BJ (cell line): ENCODE results near the gene TRIM36. TPM values are rescaled to one million over a fixed set of nuclear protein-coding genes. Genes with fewer than 3 reads are reported as not detected.

ENCODE experiments used
- CTCF ChIA-PET: fragments of 350-600 bp; formaldehyde crosslinking; extraction: SDS; loops from one replicate; lab custom pipeline; 2021; ENCODE audit warnings: antibody characterized with exemption, inconsistent platforms; lab: Yijun Ruan, JAX
- POLR2A ChIA-PET: fragments of 300-600 bp; sonication (Branson Sonifier 250); formaldehyde crosslinking; extraction: SDS; loops from one replicate; lab custom pipeline; 2021; ENCODE audit warnings: antibody characterized with exemption; lab: Charles Lee
- DNase-seq: peaks from one replicate; pipeline ENCODE4 v3.0.0-alpha.2; 2011; ENCODE audit warnings: low read depth
- H3K27me3 ChIP-seq: 2 replicates; pipeline ENCODE4 v1.6.0; 2011; ENCODE audit warnings: low read length; ENCODE audit not compliant: control insufficient read depth, insufficient read depth
- H3K36me3 ChIP-seq: 2 replicates; pipeline ENCODE4 v1.5.1; 2011; ENCODE audit warnings: low read length; ENCODE audit not compliant: control insufficient read depth, insufficient read depth
- H3K4me3 ChIP-seq: 2 replicates; pipeline ENCODE4 v1.5.1; 2011; ENCODE audit warnings: low read depth, mild to moderate bottlenecking, control low read depth, low read length
- CTCF ChIP-seq: IDR thresholded peaks from 2 replicates; pipeline ENCODE4 v1.5.1; 2011; ENCODE audit warnings: low read depth, mild to moderate bottlenecking, control low read depth, inconsistent platforms, low read length, moderate library complexity; ENCODE audit not compliant: insufficient read depth
- polyA minus RNA-seq: library from RNA; depleted of rRNA, polyadenylated mRNA; stranded (reverse); fragments of >200 nt; gene quantifications from 2 replicates; pipeline ENCODE4 v1.2.3, GENCODE V29; 2011; rRNA and poly(A)+ RNA removed
- polyA plus RNA-seq: library from polyadenylated mRNA; depleted of rRNA; stranded (reverse); fragments of >200 nt; gene quantifications from 2 replicates; pipeline ENCODE4 v1.2.3, GENCODE V29; 2011; rRNA removed

The TRIM36 gene, protein sequence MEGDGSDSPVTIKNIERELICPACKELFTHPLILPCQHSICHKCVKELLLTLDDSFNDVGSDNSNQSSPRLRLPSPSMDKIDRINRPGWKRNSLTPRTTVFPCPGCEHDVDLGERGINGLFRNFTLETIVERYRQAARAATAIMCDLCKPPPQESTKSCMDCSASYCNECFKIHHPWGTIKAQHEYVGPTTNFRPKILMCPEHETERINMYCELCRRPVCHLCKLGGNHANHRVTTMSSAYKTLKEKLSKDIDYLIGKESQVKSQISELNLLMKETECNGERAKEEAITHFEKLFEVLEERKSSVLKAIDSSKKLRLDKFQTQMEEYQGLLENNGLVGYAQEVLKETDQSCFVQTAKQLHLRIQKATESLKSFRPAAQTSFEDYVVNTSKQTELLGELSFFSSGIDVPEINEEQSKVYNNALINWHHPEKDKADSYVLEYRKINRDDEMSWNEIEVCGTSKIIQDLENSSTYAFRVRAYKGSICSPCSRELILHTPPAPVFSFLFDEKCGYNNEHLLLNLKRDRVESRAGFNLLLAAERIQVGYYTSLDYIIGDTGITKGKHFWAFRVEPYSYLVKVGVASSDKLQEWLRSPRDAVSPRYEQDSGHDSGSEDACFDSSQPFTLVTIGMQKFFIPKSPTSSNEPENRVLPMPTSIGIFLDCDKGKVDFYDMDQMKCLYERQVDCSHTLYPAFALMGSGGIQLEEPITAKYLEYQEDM
- polyA plus RNA-seq (0.15 and 0.20 TPM in 2 replicates), polyA minus RNA-seq (0.21 and 0.71 TPM in 2 replicates)

GRCh38 chr5:115169487-115170133 lies at the start of gene TRIM36:
TRIM36 (minus strand) TSS chr5:115169908; CDS start chr5:115169634, 274 bp downstream.
- peaks cover 20% of the 10 kb centered on the region for H3K27me3 ChIP-seq
- CTCF ChIA-PET = interaction anchor here (1.2 kb wide), 2 partner anchors 17 to 55 kb away, joined by 3 to 4 read pairs; no protein-coding TSS in a partner anchor
- POLR2A ChIA-PET = no interaction called here
- H3K36me3 ChIP-seq = no peaks in the 10 kb centered on the region
- peak; percentile 31 for TF ChIP-seq CTCF
- DNase-seq = peak; percentile 50
- H3K4me3 ChIP-seq = peak within 1 kb of the TSS; percentile 68

DNA sequence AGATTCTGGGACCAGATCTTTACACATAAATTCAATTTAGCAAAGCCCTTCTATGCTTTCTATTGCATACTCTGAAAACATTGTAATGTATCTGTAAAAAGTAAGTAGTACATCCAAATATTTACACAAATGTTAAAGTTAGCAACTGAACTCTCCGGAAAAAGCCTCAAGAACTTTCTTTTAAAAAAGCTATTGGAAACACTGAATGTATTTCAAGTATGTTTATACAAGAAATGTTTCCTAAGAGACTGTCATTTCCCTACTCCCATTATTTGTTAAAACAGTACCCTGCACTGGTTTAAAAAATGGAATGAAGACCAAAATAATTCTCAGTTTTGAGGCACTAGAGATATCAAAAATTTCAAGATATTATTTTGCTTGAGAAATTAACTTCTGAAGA lies 44.8 kb upstream of the TRIM36 start:
- CTCF ChIA-PET = interaction anchor here (1.1 kb wide), 1 partner anchor 31 kb away, joined by 3 read pairs; no protein-coding TSS in a partner anchor
- POLR2A ChIA-PET = no interaction called here
- TF ChIP-seq CTCF = no peak
- no peak overlapping the region for H3K4me3 ChIP-seq
- no peak for DNase-seq
- H3K36me3 ChIP-seq = peaks cover 3% of the 10 kb centered on the region
- no peaks in the 10 kb centered on the region for H3K27me3 ChIP-seq

- ChIA-PET POLR2A (no interaction called here), CTCF (no interaction called here)
- H3K27me3 ChIP-seq = no peaks in the 10 kb centered on the region
- no peak for DNase-seq
- no peak overlapping the region for H3K4me3 ChIP-seq
- H3K36me3 ChIP-seq = peaks cover 3% of the 10 kb centered on the region; the same call in 1 of the 2 replicates
- no peak for TF ChIP-seq CTCF
Measured at GRCh38 chr5:115209279-115209678, 39.6 kb upstream of the TRIM36 start.

DNA sequence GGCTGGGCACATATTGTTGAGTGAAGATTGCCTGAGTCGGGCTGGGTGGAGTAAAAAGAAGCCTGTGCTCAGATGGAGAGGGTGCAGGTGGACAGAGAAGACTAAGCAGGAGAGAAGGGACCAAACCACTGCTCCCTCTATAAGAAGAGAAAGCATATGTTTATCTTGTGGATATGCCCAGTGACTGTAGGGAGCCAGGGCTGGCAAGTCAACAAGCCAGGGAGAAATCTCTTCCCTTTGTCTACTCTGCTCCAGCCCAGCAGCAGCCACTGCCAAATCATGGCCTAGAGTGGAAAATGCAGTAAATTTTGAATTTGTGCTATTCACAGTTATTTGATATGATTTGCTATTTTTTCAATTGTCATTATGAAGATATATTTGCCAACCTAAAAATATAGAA lies 33.2 kb upstream of the TRIM36 start:
- no peaks in the 10 kb centered on the region for H3K27me3 ChIP-seq
- CTCF ChIA-PET = no interaction called here
- H3K4me3 ChIP-seq = no peak overlapping the region
- DNase-seq = no peak
- TF ChIP-seq CTCF = no peak
- no peaks in the 10 kb centered on the region for H3K36me3 ChIP-seq
- POLR2A ChIA-PET = no interaction called here
